Measurements from ENCODE around the gene COL1A1. TPM values are rescaled to one million over a fixed set of nuclear protein-coding genes. Genes with fewer than 3 reads are reported as not detected.

Gene COL1A1
- polyA plus RNA-seq, 3 donors, result not detected

DNA sequence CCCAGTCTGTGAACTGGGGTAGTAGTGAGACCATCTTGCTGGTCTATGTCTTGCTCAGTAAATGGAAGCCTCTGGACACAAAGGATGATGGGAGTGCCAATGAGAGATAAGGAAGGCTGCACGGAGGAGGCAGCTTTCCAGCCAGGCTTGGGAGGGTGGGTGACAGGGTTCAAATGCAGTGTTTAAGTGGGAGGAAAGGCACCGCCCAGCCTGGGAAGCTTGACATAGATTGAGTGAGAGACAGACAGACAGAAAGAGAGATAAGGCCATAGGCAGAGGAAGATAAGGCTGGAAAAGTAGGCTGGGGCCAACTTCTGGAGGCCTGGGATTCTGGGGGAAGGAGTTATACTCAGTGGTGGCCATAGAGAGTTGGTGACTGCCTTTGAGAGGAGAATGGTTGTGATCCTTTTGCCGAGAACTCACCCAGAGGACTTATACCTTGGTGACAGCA is 7.2 kb upstream of the COL1A1 start:
- H3K9ac ChIP-seq (ENCODE audit: insufficient read depth, low read length, poor library complexity, severe bottlenecking), result no peak overlapping the region
- peaks cover 27 to 57% (median 36%) of the 10 kb centered on the region in 3 donors for H3K27me3 Mint-ChIP-seq (ENCODE audit: low read depth in 3 of 3)
- no peak overlapping the region for H3K4me2 ChIP-seq (replicated peaks; ENCODE audit: extremely low read depth, low read length, poor library complexity, severe bottlenecking)
- H3K79me2 ChIP-seq (ENCODE audit: insufficient read depth, low read length), result no peaks in the 10 kb centered on the region
- TF ChIP-seq, protein P1, sequence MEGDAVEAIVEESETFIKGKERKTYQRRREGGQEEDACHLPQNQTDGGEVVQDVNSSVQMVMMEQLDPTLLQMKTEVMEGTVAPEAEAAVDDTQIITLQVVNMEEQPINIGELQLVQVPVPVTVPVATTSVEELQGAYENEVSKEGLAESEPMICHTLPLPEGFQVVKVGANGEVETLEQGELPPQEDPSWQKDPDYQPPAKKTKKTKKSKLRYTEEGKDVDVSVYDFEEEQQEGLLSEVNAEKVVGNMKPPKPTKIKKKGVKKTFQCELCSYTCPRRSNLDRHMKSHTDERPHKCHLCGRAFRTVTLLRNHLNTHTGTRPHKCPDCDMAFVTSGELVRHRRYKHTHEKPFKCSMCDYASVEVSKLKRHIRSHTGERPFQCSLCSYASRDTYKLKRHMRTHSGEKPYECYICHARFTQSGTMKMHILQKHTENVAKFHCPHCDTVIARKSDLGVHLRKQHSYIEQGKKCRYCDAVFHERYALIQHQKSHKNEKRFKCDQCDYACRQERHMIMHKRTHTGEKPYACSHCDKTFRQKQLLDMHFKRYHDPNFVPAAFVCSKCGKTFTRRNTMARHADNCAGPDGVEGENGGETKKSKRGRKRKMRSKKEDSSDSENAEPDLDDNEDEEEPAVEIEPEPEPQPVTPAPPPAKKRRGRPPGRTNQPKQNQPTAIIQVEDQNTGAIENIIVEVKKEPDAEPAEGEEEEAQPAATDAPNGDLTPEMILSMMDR (IDR thresholded peaks at IDR 0.05), result no peak
- WGBS (ENCODE audit: insufficient coverage), result 100% methylated on average over 3 of the region's 3 CpGs
- H3K27me3 ChIP-seq (ENCODE audit: control insufficient read depth in 2 of 2, insufficient read depth in 2 of 2, low read length in 2 of 2), result peaks cover 0 to 26% of the 10 kb centered on the region in 2 donors
- H3K4me3 Mint-ChIP-seq, result no peak overlapping the region
- H3K9me3 Mint-ChIP-seq, result peaks cover 0 to 3% (median 0%) of the 10 kb centered on the region in 7 donors
- H3K27ac Mint-ChIP-seq, result no peak overlapping the region
- H3K36me3 ChIP-seq (replicated peaks in 1 of 2; ENCODE audit: control insufficient read depth in 1 of 2, insufficient read depth in 2 of 2, low read length in 2 of 2), result no peaks in the 10 kb centered on the region
- H3K36me3 Mint-ChIP-seq, result no peaks in the 10 kb centered on the region
- H3K4me1 Mint-ChIP-seq, result peaks cover 9% of the 10 kb centered on the region
- no peak overlapping the region for H2AFZ ChIP-seq (ENCODE audit: insufficient read depth, low read depth, low read length, poor library complexity, severe bottlenecking)
- H3K27ac ChIP-seq (ENCODE audit: low read depth in 1 of 2, low read length in 2 of 2), result no peak overlapping the region
- H3K4me1 ChIP-seq (ENCODE audit: control insufficient read depth in 1 of 2, insufficient read depth in 2 of 2, low read length in 2 of 2), result peaks cover 0 to 5% of the 10 kb centered on the region in 2 donors
- DNase-seq, result no peak
- intact Hi-C loops (cut with micrococcal nuclease), result no loop called here
- H3K4me3 ChIP-seq (replicated peaks in 1 of 3; ENCODE audit: low read depth in 2 of 3, low read length in 3 of 3), result no peak overlapping the region
- H3K9me3 ChIP-seq (replicated peaks in 1 of 2; ENCODE audit: control insufficient read depth in 1 of 2, insufficient read depth in 1 of 2, low read length in 2 of 2), result no peaks in the 10 kb centered on the region
- H4K20me1 ChIP-seq (ENCODE audit: insufficient read depth, low read length), result no peaks in the 10 kb centered on the region

DNA sequence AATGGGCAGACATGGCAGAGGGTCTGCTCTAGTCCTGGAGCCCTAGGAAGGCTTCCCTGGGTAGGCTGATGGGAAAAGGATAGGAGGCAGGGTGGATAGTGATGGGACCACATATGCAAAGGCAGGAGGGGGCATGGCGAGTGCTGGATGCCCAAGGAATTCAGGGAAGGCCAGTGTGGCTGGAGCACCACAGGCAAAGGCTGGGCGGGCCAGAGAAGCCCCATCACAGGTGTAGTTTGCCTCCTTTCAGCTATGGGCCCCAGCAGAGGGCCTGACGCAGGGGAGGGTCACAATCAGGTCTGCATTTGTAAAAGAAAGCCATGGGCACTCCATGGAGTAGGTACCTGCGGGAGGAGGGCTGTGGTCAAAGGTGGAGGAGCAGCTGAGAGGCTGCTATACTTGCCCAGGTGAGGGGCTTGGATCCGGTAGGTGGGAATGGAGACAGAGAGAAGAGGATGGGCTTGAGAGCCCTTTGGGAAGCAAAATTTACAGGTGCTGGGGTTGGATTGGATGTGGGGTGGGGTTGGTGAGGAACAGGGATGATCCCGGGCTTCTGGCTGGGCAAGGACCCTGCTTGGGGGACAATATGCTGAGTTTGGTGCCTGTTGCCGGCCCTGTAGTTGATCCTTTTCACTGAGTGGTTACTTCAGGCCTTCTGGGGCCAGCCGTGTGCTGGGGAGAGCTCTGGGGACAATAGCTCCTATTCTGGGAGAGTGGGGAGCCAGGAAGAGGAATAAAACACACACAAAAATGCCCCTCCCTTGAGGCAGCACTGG is 6.5 kb upstream of the COL1A1 start:
- Mint-ChIP-seq H3K9me3 (peaks cover 0 to 4% (median 0%) of the 10 kb centered on the region in 7 donors), H3K27ac (no peak overlapping the region), H3K4me3 (peak overlapping the region in 1 of 2 donors; percentile 6), H3K4me1 (peaks cover 7% of the 10 kb centered on the region), H3K27me3 (ENCODE audit: low read depth in 3 of 3) (peaks cover 31 to 64% (median 41%) of the 10 kb centered on the region in 3 donors), H3K36me3 (no peaks in the 10 kb centered on the region)
- 94% methylated on average over 7 of the region's 8 CpGs for WGBS (ENCODE audit: insufficient coverage)
- intact Hi-C loops (cut with micrococcal nuclease), result no loop called here
- Histone ChIP-seq H2AFZ (ENCODE audit: insufficient read depth, low read depth, low read length, poor library complexity, severe bottlenecking) (no peak overlapping the region), H3K4me3 (replicated peaks in 1 of 3; ENCODE audit: low read depth in 2 of 3, low read length in 3 of 3) (no peak overlapping the region), H4K20me1 (ENCODE audit: insufficient read depth, low read length) (no peaks in the 10 kb centered on the region), H3K36me3 (replicated peaks in 1 of 2; ENCODE audit: control insufficient read depth in 1 of 2, insufficient read depth in 2 of 2, low read length in 2 of 2) (no peaks in the 10 kb centered on the region), H3K27ac (ENCODE audit: low read depth in 1 of 2, low read length in 2 of 2) (no peak overlapping the region), H3K9ac (ENCODE audit: insufficient read depth, low read length, poor library complexity, severe bottlenecking) (no peak overlapping the region), H3K4me2 (replicated peaks; ENCODE audit: extremely low read depth, low read length, poor library complexity, severe bottlenecking) (no peak overlapping the region), H3K9me3 (replicated peaks in 1 of 2; ENCODE audit: control insufficient read depth in 1 of 2, insufficient read depth in 1 of 2, low read length in 2 of 2) (no peaks in the 10 kb centered on the region), H3K4me1 (ENCODE audit: control insufficient read depth in 1 of 2, insufficient read depth in 2 of 2, low read length in 2 of 2) (peaks cover 0 to 5% of the 10 kb centered on the region in 2 donors), H3K79me2 (ENCODE audit: insufficient read depth, low read length) (no peaks in the 10 kb centered on the region), H3K27me3 (ENCODE audit: control insufficient read depth in 2 of 2, insufficient read depth in 2 of 2, low read length in 2 of 2) (peaks cover 0 to 27% of the 10 kb centered on the region in 2 donors)
- DNase-seq, result no peak
- TF ChIP-seq, protein P1 (IDR thresholded peaks at IDR 0.05), result no peak

Measured in CD14-positive monocyte (primary cell).